Neuronal stem cell (in vitro differentiated cells): ENCODE data around the gene HDGFL1.
A peak's percentile ranks its signal among the peaks of the same experiment; 100 is the strongest.

Source experiments
- DNase-seq: peaks from one replicate; pipeline ENCODE4 v3.0.0-alpha.2; 2013; ENCODE audit warnings: low spot score
- H2AFZ ChIP-seq: one replicate; pipeline ENCODE4 v1.6.1; 2013; ENCODE audit warnings: mild to moderate bottlenecking, low read length, inconsistent platforms
- H2AK5ac ChIP-seq: 2 replicates; pipeline ENCODE4 v1.6.1; 2013; ENCODE audit warnings: low read depth, mild to moderate bottlenecking, inconsistent platforms, low read length, moderate library complexity, mixed read lengths
- H2BK120ac ChIP-seq: 2 replicates; pipeline ENCODE4 v1.6.1; 2013; ENCODE audit warnings: low read depth, mild to moderate bottlenecking, inconsistent platforms, low read length, moderate library complexity, mixed read lengths
- H2BK12ac ChIP-seq: one replicate; pipeline ENCODE4 v1.6.1; 2013; ENCODE audit warnings: low read length, inconsistent platforms
- H2BK15ac ChIP-seq: 2 replicates; pipeline ENCODE4 v1.6.1; 2013; ENCODE audit warnings: mild to moderate bottlenecking, low read length, inconsistent platforms, mixed read lengths
- H2BK5ac ChIP-seq: one replicate; pipeline ENCODE4 v1.6.1; 2013; ENCODE audit warnings: inconsistent platforms, mild to moderate bottlenecking, low read length, moderate library complexity
- H3K14ac ChIP-seq: one replicate; pipeline ENCODE4 v1.6.1; 2013; ENCODE audit warnings: low read length, inconsistent platforms
- H3K18ac ChIP-seq: 2 replicates; pipeline ENCODE4 v1.6.1; 2013; ENCODE audit warnings: low read length, inconsistent platforms
- H3K23ac ChIP-seq: 2 replicates; pipeline ENCODE4 v1.6.1; 2013; ENCODE audit warnings: low read depth, mild to moderate bottlenecking, mixed read lengths, low read length, inconsistent platforms; ENCODE audit not compliant: poor library complexity
- H3K27ac ChIP-seq: replicated peaks from 3 replicates; pipeline ENCODE4 v1.5.1; 2013; ENCODE audit warnings: low read length, inconsistent platforms
- H3K27me3 ChIP-seq, 3 experiments: 2 replicates each; pipeline ENCODE4 v1.6.1; 2013; ENCODE audit warnings: low read length in 3 of 3, mild to moderate bottlenecking in 2 of 3, inconsistent platforms in 1 of 3, low read depth in 1 of 3, mixed read lengths in 1 of 3, moderate library complexity in 1 of 3; ENCODE audit not compliant: control insufficient read depth in 3 of 3, insufficient read depth in 3 of 3
- H3K36me3 ChIP-seq, 2 donors: replicated peaks in 1 of 2; 2 replicates each; pipeline ENCODE4 v1.6.1; 2013; ENCODE audit warnings: low read length in 2 of 2; ENCODE audit not compliant: control insufficient read depth in 2 of 2, insufficient read depth in 2 of 2
- H3K4ac ChIP-seq: 2 replicates; pipeline ENCODE4 v1.6.1; 2013; ENCODE audit warnings: inconsistent platforms, mild to moderate bottlenecking, low read length, moderate library complexity
- H3K4me1 ChIP-seq, 2 donors: 1 replicate in 1 of 2; 2 replicates in 1 of 2; pipeline ENCODE4 v1.6.1; 2013; ENCODE audit warnings: low read length in 2 of 2, low read depth in 1 of 2; ENCODE audit not compliant: control insufficient read depth in 2 of 2, insufficient read depth in 1 of 2
- H3K4me2 ChIP-seq: one replicate; pipeline ENCODE4 v1.6.1; 2013; ENCODE audit warnings: mild to moderate bottlenecking, low read length, inconsistent platforms; ENCODE audit not compliant: insufficient read depth, poor library complexity, severe bottlenecking
- H3K4me3 ChIP-seq, 2 donors: 2 replicates each; pipeline ENCODE4 v1.5.1; 2013; ENCODE audit warnings: low read length in 2 of 2, mild to moderate bottlenecking in 2 of 2, inconsistent platforms in 1 of 2, moderate library complexity in 1 of 2
- H3K79me1 ChIP-seq: one replicate; pipeline ENCODE4 v1.6.1; 2013; ENCODE audit warnings: low read depth, mild to moderate bottlenecking, inconsistent platforms, low read length, moderate library complexity
- H3K9ac ChIP-seq: one replicate; pipeline ENCODE4 v1.6.1; 2013; ENCODE audit warnings: mild to moderate bottlenecking, low read depth, low read length, inconsistent platforms; ENCODE audit not compliant: poor library complexity
- H3K9me3 ChIP-seq, 2 donors: replicated peaks in 1 of 2; 2 replicates each; pipeline versions ENCODE3 to v1.6.1; 2013; ENCODE audit warnings: low read length in 2 of 2, mild to moderate bottlenecking in 2 of 2, inconsistent platforms in 1 of 2, low read depth in 1 of 2, mixed read lengths in 1 of 2, moderate library complexity in 1 of 2; ENCODE audit not compliant: control insufficient read depth in 2 of 2, insufficient read depth in 1 of 2
- H4K8ac ChIP-seq: one replicate; pipeline ENCODE4 v1.6.1; 2013; ENCODE audit warnings: low read depth, mild to moderate bottlenecking, inconsistent platforms, low read length, moderate library complexity
- H4K91ac ChIP-seq: one replicate; pipeline ENCODE4 v1.6.1; 2013; ENCODE audit warnings: low read length, low read depth, mild to moderate bottlenecking, inconsistent platforms; ENCODE audit not compliant: poor library complexity
- WGBS, 2 donors: extraction: QIAGEN DNeasy Blood & Tissue Kit; methylation state at CpG; one replicate each; pipeline ENCODE4 v1.1.7; 2013; ENCODE audit warnings: missing lambda C conversion rate in 2 of 2, mixed read lengths in 1 of 2; ENCODE audit not compliant: insufficient read length in 2 of 2, insufficient replicate concordance in 1 of 2; ENCODE audit errors: extremely low coverage in 2 of 2; 5-methylcytosine and 5-hydroxymethylcytosine counted together

The HDGFL1 gene

DNA sequence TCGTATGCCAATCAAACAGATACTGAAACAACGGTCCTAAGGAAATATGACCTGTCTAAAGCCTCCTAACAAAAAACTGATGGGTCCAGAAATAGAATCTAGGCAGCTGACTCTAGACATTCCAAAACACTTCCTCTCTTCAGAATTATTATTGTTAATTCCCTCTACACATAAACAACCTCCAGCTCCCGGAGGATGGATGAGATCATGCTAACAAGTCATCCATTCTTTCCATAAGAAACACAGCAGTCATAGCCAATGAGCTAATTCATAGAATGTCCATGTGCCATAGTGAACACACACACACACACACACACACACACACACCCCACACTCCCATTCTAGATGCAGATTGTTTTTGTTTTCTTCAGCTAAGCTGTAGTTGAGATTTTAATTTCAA is 44.3 kb downstream of the HDGFL1 start:
- no peak overlapping the region for H3K4me3 ChIP-seq
- H2BK5ac ChIP-seq, result no peak overlapping the region
- no CpG with 5 or more reads among the region's 3 CpGs for WGBS, 2 donors
- H3K9me3 ChIP-seq, result peaks cover 2 to 21% of the 10 kb centered on the region in 2 donors
- no peaks in the 10 kb centered on the region for H3K36me3 ChIP-seq
- H3K4ac ChIP-seq, result no peak overlapping the region
- no peak overlapping the region for H3K14ac ChIP-seq
- H4K8ac ChIP-seq, result no peak overlapping the region
- H3K4me2 ChIP-seq, result no peak overlapping the region
- H3K23ac ChIP-seq, result no peak overlapping the region
- H2BK12ac ChIP-seq, result no peak overlapping the region
- H4K91ac ChIP-seq, result no peak overlapping the region
- H3K27me3 ChIP-seq, result no peaks in the 10 kb centered on the region
- H2AFZ ChIP-seq, result peak overlapping the region; percentile 30
- no peak overlapping the region for H2BK15ac ChIP-seq
- no peak overlapping the region for H2BK120ac ChIP-seq
- H3K79me1 ChIP-seq, result no peaks in the 10 kb centered on the region
- no peak overlapping the region for H3K18ac ChIP-seq
- H2AK5ac ChIP-seq, result no peak overlapping the region
- no peaks in the 10 kb centered on the region for H3K4me1 ChIP-seq
- no peak for DNase-seq
- no peak overlapping the region for H3K27ac ChIP-seq
- no peak overlapping the region for H3K9ac ChIP-seq

DNA sequence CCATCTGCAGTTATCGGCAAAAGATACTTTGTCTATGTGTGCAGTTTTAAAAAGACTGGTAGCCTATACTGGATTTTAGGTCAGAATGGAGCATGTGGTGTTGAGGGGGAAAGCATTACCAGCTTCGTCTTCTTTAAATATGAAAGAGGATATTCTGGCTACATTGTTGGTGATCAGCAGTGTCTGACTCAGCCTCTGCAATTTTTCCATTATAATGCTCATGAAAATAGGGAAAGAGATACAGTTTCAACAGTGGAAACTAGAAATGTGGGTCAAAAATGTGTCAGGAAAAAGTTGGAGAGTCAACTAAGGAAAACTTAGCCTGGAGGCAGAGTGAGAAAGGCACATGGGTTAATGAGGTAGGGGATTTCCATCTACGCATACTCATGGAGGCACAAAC is 45.2 kb downstream of the HDGFL1 start:
- no peak overlapping the region for H3K4ac ChIP-seq

DNA sequence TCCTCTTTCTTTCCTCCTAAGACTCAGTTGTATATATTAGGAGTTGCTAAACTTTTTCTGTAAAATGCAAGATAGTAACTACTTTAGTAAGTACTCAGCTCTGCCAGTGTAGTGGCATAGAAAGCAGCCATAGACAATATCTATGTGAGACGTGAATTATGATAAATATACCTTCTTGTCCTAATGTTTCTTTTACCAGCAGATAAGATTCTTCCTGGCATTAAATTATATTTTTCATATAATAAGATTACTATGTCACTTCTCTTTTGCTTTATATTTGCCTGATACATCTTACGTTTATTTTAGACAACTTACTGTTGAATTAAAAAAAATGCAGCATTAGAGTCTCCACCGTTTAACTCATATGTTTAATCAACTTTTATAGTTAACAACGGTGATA is 51.7 kb downstream of the HDGFL1 start:
- Histone ChIP-seq H3K18ac (no peak overlapping the region), H3K4me2 (no peak overlapping the region), H3K9me3 (peaks cover 2 to 22% of the 10 kb centered on the region in 2 donors), H3K79me1 (no peaks in the 10 kb centered on the region), H2AK5ac (no peak overlapping the region), H2BK15ac (no peak overlapping the region), H3K27me3 (no peaks in the 10 kb centered on the region), H2BK120ac (no peak overlapping the region), H3K27ac (no peak overlapping the region), H3K36me3 (no peaks in the 10 kb centered on the region), H2BK12ac (no peak overlapping the region), H3K14ac (no peak overlapping the region), H4K91ac (no peak overlapping the region), H3K4me3 (no peak overlapping the region), H3K23ac (no peak overlapping the region), H3K4me1 (peaks cover 0 to 4% of the 10 kb centered on the region in 2 donors), H3K9ac (no peak overlapping the region), H3K4ac (no peak overlapping the region), H2AFZ (no peak overlapping the region), H4K8ac (no peak overlapping the region), H2BK5ac (no peak overlapping the region)
- WGBS, 2 donors, result no CpG with 5 or more reads among the region's 4 CpGs
- DNase-seq, result no peak

More for the DNA sequence above, 45.2 kb downstream of the HDGFL1 start:
- no peak overlapping the region for H3K18ac ChIP-seq
- no peak overlapping the region for H4K8ac ChIP-seq
- H3K14ac ChIP-seq, result no peak overlapping the region
- no peak overlapping the region for H2AK5ac ChIP-seq
- no peak overlapping the region for H2BK5ac ChIP-seq
- H3K27me3 ChIP-seq, result no peaks in the 10 kb centered on the region
- H3K79me1 ChIP-seq, result no peaks in the 10 kb centered on the region
- peak overlapping the region; percentile 37 for H2AFZ ChIP-seq
- no peak overlapping the region for H4K91ac ChIP-seq
- H3K23ac ChIP-seq, result no peak overlapping the region
- H3K36me3 ChIP-seq, result no peaks in the 10 kb centered on the region
- no peak overlapping the region for H3K4me2 ChIP-seq
- no peak overlapping the region for H2BK15ac ChIP-seq
- no peak overlapping the region for H3K27ac ChIP-seq
- WGBS, 2 donors, result no CpG with 5 or more reads among the region's 3 CpGs
- H3K4me1 ChIP-seq, result no peaks in the 10 kb centered on the region
- DNase-seq, result no peak
- H3K9me3 ChIP-seq, result peaks cover 2 to 25% of the 10 kb centered on the region in 2 donors
- no peak overlapping the region for H2BK120ac ChIP-seq
- no peak overlapping the region for H3K4me3 ChIP-seq
- no peak overlapping the region for H2BK12ac ChIP-seq
- no peak overlapping the region for H3K9ac ChIP-seq
